Endometrium (tissue), 2 donors: Measurements from ENCODE around the gene HOTAIR.

Experiments
- FAIRE-seq: peaks from 2 replicates; lab custom pipeline; 2012; peaks lifted over from hg19 to GRCh38; lab: Jason Lieb, UNC
- donor health status: control.
- donor health status: control.

HOTAIR gene

GRCh38 chr12:54011665-54012532, 37.1 kb upstream of the HOTAIR start:
- FAIRE-seq = no peak

- no peak for FAIRE-seq
These were observed 36.4 kb upstream of the HOTAIR start for GRCh38 chr12:54010972-54011664.

GRCh38 chr12:54010053-54010971, 35.6 kb upstream of the HOTAIR start:
- no peak for FAIRE-seq

- FAIRE-seq = no peak
These were observed 34.7 kb upstream of the HOTAIR start for GRCh38 chr12:54009171-54010052.

- no peak for FAIRE-seq
These were observed 33.5 kb upstream of the HOTAIR start for GRCh38 chr12:54008260-54008552.

GRCh38 chr12:54007538-54008259, 32.9 kb upstream of the HOTAIR start:
- FAIRE-seq = no peak

GRCh38 chr12:54006559-54007220, 31.9 kb upstream of the HOTAIR start:
- no peak for FAIRE-seq

- no peak for FAIRE-seq
These were observed 31.3 kb upstream of the HOTAIR start for GRCh38 chr12:54005853-54006558.

- FAIRE-seq = no peak
These were observed 30.7 kb upstream of the HOTAIR start for GRCh38 chr12:54005531-54005852.

GRCh38 chr12:54004841-54005530, 30.2 kb upstream of the HOTAIR start:
- no peak for FAIRE-seq

GRCh38 chr12:54004063-54004840, 29.5 kb upstream of the HOTAIR start:
- FAIRE-seq = no peak

- FAIRE-seq = no peak
These were observed 28.9 kb upstream of the HOTAIR start for GRCh38 chr12:54003625-54004024.

GRCh38 chr12:54002915-54003389, 28.2 kb upstream of the HOTAIR start:
- no peak for FAIRE-seq

- no peak for FAIRE-seq
These were observed 27.6 kb upstream of the HOTAIR start for GRCh38 chr12:54002278-54002914.

GRCh38 chr12:54001283-54002187, 26.8 kb upstream of the HOTAIR start:
- FAIRE-seq = no peak
